Uterus (tissue), 4 donors: ENCODE data around the gene SLC38A7. TPM values are rescaled to one million over a fixed set of nuclear protein-coding genes. Genes with fewer than 3 reads are reported as not detected.

Experiments
- DNase-seq, 2 donors: peaks; one replicate each; pipeline ENCODE4 v3.0.0-alpha.2; 2019 to 2020
- H3K27ac ChIP-seq, 2 donors: fragments of 200-600 bp; sonication (generic); 1 replicate in 1 of 2; 2 replicates in 1 of 2; pipeline ENCODE4 v1.5.1; 2016 to 2018
- H3K27me3 ChIP-seq, 2 donors: fragments of 200-600 bp; sonication (generic); one replicate each; pipeline ENCODE4 v1.5.1; 2018 to 2019; ENCODE audit warnings: control low read depth in 1 of 2
- H3K36me3 ChIP-seq, 2 donors: fragments of 200-600 bp; sonication (generic); one replicate each; pipeline ENCODE4 v1.5.1; 2019; ENCODE audit warnings: control low read depth in 1 of 2
- H3K4me1 ChIP-seq, 2 donors: fragments of 200-600 bp; sonication (generic); one replicate each; pipeline ENCODE4 v1.5.1; 2018 to 2019; ENCODE audit warnings: control low read depth in 1 of 2
- H3K4me3 ChIP-seq, 2 donors: fragments of 200-600 bp; sonication (generic); 1 replicate in 1 of 2; 2 replicates in 1 of 2; pipeline ENCODE4 v1.5.1; 2018 to 2019; ENCODE audit warnings: mild to moderate bottlenecking in 1 of 2
- H3K9me3 ChIP-seq, 2 donors: fragments of 200-600 bp; sonication (generic); one replicate each; pipeline ENCODE4 v1.5.1; 2019; ENCODE audit warnings: control low read depth in 1 of 2
- CTCF ChIP-seq, 4 experiments: fragments of 200-600 bp in 2 of 4; fragments of 450-650 bp in 2 of 4; sonication (generic) in 2 of 4; IDR thresholded peaks; one replicate each; pipeline ENCODE4 v1.5.1; 2016 to 2019; ENCODE audit warnings: antibody characterized with exemption in 4 of 4, mild to moderate bottlenecking in 2 of 4, moderate library complexity in 1 of 4
- POLR2A ChIP-seq, 2 donors: fragments of 450-650 bp; IDR thresholded peaks; one replicate each; pipeline ENCODE4 v1.6.1; 2016; ENCODE audit warnings: antibody characterized with exemption in 2 of 2, mild to moderate bottlenecking in 1 of 2, moderate library complexity in 1 of 2
- intact Hi-C: fragments of 100-400 bp; cut with DNase I; formaldehyde crosslinking; loops from one replicate; pipeline ENCODE4 v1.15.1; 2023; ENCODE audit warnings: low total_unique reads
- total RNA-seq, 4 donors: library from RNA; depleted of rRNA in 3 of 4; stranded (reverse); fragments of >200 nt in 3 of 4; gene quantifications; one replicate each; pipeline versions ENCODE4 v1.1.0 to v1.2.4, GENCODE V29; 2014 to 2023
- donor health status: DM: yes; HTN: yes; CAD: no.

SLC38A7 gene
- total RNA-seq, 4 donors from 2014 or later: 6.2 to 15.5 (median 10.2) TPM

DNA sequence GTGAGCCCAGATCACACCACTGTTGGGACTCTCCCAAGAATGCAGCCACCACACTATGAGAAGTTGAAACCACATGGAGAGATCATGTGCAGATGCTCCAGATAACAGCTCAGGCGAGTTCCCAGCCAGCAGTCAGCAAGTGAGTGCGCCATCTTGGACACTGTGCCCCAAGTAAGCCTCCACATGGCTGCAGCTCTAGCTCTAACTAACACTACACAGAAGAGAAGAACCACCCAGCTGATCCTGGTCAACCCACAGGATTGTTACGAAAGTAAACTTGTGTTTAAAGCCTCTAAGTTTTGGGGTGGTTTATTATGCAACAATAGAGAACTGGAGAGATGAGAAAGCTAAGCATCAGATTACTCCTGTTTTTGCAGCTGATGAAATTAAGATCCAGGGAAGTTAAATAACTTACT lies 25.8 kb downstream of the SLC38A7 start:
- Histone ChIP-seq H3K27me3 (no peaks in the 10 kb centered on the region), H3K4me1 (no peaks in the 10 kb centered on the region), H3K36me3 (no peaks in the 10 kb centered on the region), H3K27ac (no peak overlapping the region), H3K9me3 (no peaks in the 10 kb centered on the region), H3K4me3 (no peak overlapping the region)
- no peak for DNase-seq
- intact Hi-C loops: loop anchor here (10.0 kb wide), 1 partner anchor 324 kb away; no protein-coding TSS in a partner anchor
- TF ChIP-seq CTCF (IDR thresholded peaks at IDR 0.05) (no peak), POLR2A (IDR thresholded peaks at IDR 0.05) (no peak)

DNA sequence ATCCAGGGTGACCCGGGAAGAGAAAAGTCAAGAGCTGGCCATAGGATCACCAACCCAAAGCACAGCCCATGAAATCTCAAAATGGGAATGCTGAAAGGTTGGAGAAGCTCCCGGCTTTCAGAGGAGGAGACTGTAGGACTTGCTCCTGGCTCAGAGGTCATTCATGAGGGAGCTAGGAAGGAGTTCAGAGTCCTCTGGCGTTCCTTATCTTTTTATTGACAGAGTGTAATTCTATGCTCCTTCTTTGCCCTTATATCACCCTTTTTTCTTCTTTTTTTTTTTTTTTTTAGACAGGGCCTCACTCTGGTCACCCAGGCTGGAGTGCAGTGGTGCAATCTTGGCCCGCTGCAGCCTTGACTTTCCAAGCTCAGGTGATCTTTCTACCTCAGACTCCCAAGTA lies 27.7 kb downstream of the SLC38A7 start:
- Histone ChIP-seq H3K4me3 (no peak overlapping the region), H3K4me1 (no peaks in the 10 kb centered on the region), H3K27me3 (no peaks in the 10 kb centered on the region), H3K9me3 (no peaks in the 10 kb centered on the region), H3K36me3 (no peaks in the 10 kb centered on the region), H3K27ac (no peak overlapping the region)
- TF ChIP-seq CTCF (IDR thresholded peaks at IDR 0.05): no peak
- TF ChIP-seq POLR2A (IDR thresholded peaks at IDR 0.05): no peak
- no peak for DNase-seq
- intact Hi-C loops: loop anchor here (10.0 kb wide), 1 partner anchor 322 kb away; no protein-coding TSS in a partner anchor

- Histone ChIP-seq H3K27me3 (no peaks in the 10 kb centered on the region), H3K4me1 (no peaks in the 10 kb centered on the region), H3K4me3 (no peak overlapping the region), H3K36me3 (no peaks in the 10 kb centered on the region), H3K27ac (no peak overlapping the region), H3K9me3 (no peaks in the 10 kb centered on the region)
- intact Hi-C loops: loop anchor here (10.0 kb wide), 1 partner anchor 320 kb away; no protein-coding TSS in a partner anchor
- TF ChIP-seq POLR2A (IDR thresholded peaks at IDR 0.05) (no peak), CTCF (IDR thresholded peaks at IDR 0.05) (no peak)
- no peak for DNase-seq
Measured at GRCh38 chr16:58655215-58655596, 29.4 kb downstream of the SLC38A7 start.

- Histone ChIP-seq H3K27ac (no peak overlapping the region), H3K4me1 (no peaks in the 10 kb centered on the region), H3K9me3 (no peaks in the 10 kb centered on the region), H3K4me3 (no peak overlapping the region), H3K36me3 (no peaks in the 10 kb centered on the region), H3K27me3 (no peaks in the 10 kb centered on the region)
- DNase-seq: no peak
- intact Hi-C loops: loop anchor here (10.0 kb wide), 1 partner anchor 320 kb away; no protein-coding TSS in a partner anchor
- no peak for TF ChIP-seq CTCF (IDR thresholded peaks at IDR 0.05)
- no peak for TF ChIP-seq POLR2A (IDR thresholded peaks at IDR 0.05)
Measured at GRCh38 chr16:58654560-58655214, 29.9 kb downstream of the SLC38A7 start.

GRCh38 chr16:58652741-58653140 lies 31.8 kb downstream of the SLC38A7 start:
- DNase-seq: no peak
- H3K9me3 ChIP-seq: no peaks in the 10 kb centered on the region
- no peaks in the 10 kb centered on the region for H3K27me3 ChIP-seq
- intact Hi-C loops: loop anchor here (10.0 kb wide), 1 partner anchor 318 kb away; no protein-coding TSS in a partner anchor
- TF ChIP-seq POLR2A (IDR thresholded peaks at IDR 0.05) (no peak), CTCF (IDR thresholded peaks at IDR 0.05) (no peak)
- no peak overlapping the region for H3K27ac ChIP-seq
- no peaks in the 10 kb centered on the region for H3K4me1 ChIP-seq
- H3K4me3 ChIP-seq: no peak overlapping the region
- H3K36me3 ChIP-seq: no peaks in the 10 kb centered on the region
